Gastroesophageal sphincter (tissue), 4 donors: ENCODE results near the gene FARS2. TPM values are rescaled to one million over a fixed set of nuclear protein-coding genes. Genes with fewer than 3 reads are reported as not detected.

ENCODE experiments used
- ATAC-seq: fragments of 150-250 bp; one replicate; pipeline ENCODE4 v1.9.1; 2016; ENCODE audit warnings: mild to moderate bottlenecking, moderate library complexity
- H3K27ac ChIP-seq, 4 donors: fragments of 200-600 bp; sonication (generic) in 3 of 4; 1 replicate in 3 of 4; 2 replicates in 1 of 4; pipeline ENCODE4 v1.5.1; 2016 to 2019
- H3K27me3 ChIP-seq: fragments of 200-600 bp; sonication (generic); one replicate; pipeline ENCODE4 v1.5.1; 2019
- H3K36me3 ChIP-seq, 2 donors: fragments of 200-600 bp; sonication (generic); one replicate each; pipeline ENCODE4 v1.5.1; 2019; ENCODE audit warnings: control low read depth in 1 of 2
- H3K4me1 ChIP-seq, 3 donors: fragments of 200-600 bp; sonication (generic); 1 replicate in 2 of 3; 2 replicates in 1 of 3; pipeline ENCODE4 v1.5.1; 2016 to 2019; ENCODE audit warnings: control low read depth in 2 of 3
- H3K4me3 ChIP-seq, 2 donors: fragments of 200-600 bp; sonication (generic); one replicate each; pipeline ENCODE4 v1.5.1; 2019; ENCODE audit warnings: mild to moderate bottlenecking in 1 of 2, moderate library complexity in 1 of 2
- H3K9me3 ChIP-seq, 3 donors: fragments of 200-600 bp; sonication (generic); one replicate each; pipeline ENCODE4 v1.5.1; 2017 to 2019; ENCODE audit warnings: control low read depth in 2 of 3
- CTCF ChIP-seq, 4 experiments: fragments of 200-600 bp in 2 of 4; fragments of 450-650 bp in 2 of 4; sonication (generic) in 1 of 4; IDR thresholded peaks; one replicate each; pipeline ENCODE4 v1.5.1; 2017 to 2019; ENCODE audit warnings: antibody characterized with exemption in 4 of 4, mild to moderate bottlenecking in 2 of 4, moderate library complexity in 2 of 4
- EP300 ChIP-seq: sonication (generic); formaldehyde crosslinking; IDR thresholded peaks from one replicate; pipeline ENCODE4 v1.6.1; 2017; ENCODE audit warnings: antibody characterized with exemption, mild to moderate bottlenecking
- POLR2A ChIP-seq, 2 donors: fragments of 450-650 bp; IDR thresholded peaks; one replicate each; pipeline ENCODE4 v1.6.1; 2017; ENCODE audit warnings: antibody characterized with exemption in 2 of 2, mild to moderate bottlenecking in 2 of 2, moderate library complexity in 1 of 2
- POLR2AphosphoS5 ChIP-seq: sonication (generic); formaldehyde crosslinking; IDR thresholded peaks from one replicate; pipeline ENCODE4 v1.6.1; 2017; ENCODE audit warnings: antibody characterized with exemption
- WGBS, 2 donors: methylation state at CpG; one replicate each; pipeline ENCODE4 v1.1.5; 2018; ENCODE audit warnings: low coverage in 1 of 2; 5-methylcytosine and 5-hydroxymethylcytosine counted together
- total RNA-seq, 4 donors: library from RNA; depleted of rRNA; stranded (reverse); fragments of >200 nt; gene quantifications; one replicate each; pipeline ENCODE4 v1.1.0, GENCODE V29; 2016

The FARS2 gene
- total RNA-seq, 4 donors from 2014 or later = 9.8 to 16.3 (median 14.4) TPM

- no peak overlapping the region for H3K4me3 ChIP-seq
- TF ChIP-seq POLR2AphosphoS5 (no peak), POLR2A (IDR thresholded peaks at IDR 0.05) (no peak), CTCF (IDR thresholded peaks at IDR 0.05) (no peak), EP300 (no peak)
- H3K27me3 ChIP-seq = no peaks in the 10 kb centered on the region
- H3K27ac ChIP-seq = no peak overlapping the region
- H3K36me3 ChIP-seq = no peaks in the 10 kb centered on the region
- peaks cover 0 to 15% (median 0%) of the 10 kb centered on the region in 3 donors for H3K4me1 ChIP-seq
- H3K9me3 ChIP-seq = no peaks in the 10 kb centered on the region
- no peak for ATAC-seq
Observed at GRCh38 chr6:5307058-5307457, 45.7 kb downstream of the FARS2 start.

- Histone ChIP-seq H3K36me3 (no peaks in the 10 kb centered on the region), H3K27me3 (no peaks in the 10 kb centered on the region), H3K4me3 (no peak overlapping the region), H3K27ac (no peak overlapping the region), H3K9me3 (no peaks in the 10 kb centered on the region), H3K4me1 (peaks cover 0 to 5% (median 0%) of the 10 kb centered on the region in 3 donors)
- WGBS, 2 donors = 77 to 86% methylated on average over 4 of the region's 4 CpGs
- no peak for ATAC-seq
- TF ChIP-seq POLR2AphosphoS5 = no peak
- TF ChIP-seq POLR2A (IDR thresholded peaks at IDR 0.05) = no peak
- TF ChIP-seq CTCF (IDR thresholded peaks at IDR 0.05) = no peak
- TF ChIP-seq EP300 = no peak
Observed at GRCh38 chr6:5308066-5308465, 46.8 kb downstream of the FARS2 start.

GRCh38 chr6:5314191-5314865, 53.0 kb downstream of the FARS2 start:
- 87 to 90% methylated on average over 4 of the region's 4 CpGs for WGBS, 2 donors

GRCh38 chr6:5315881-5316280, 54.6 kb downstream of the FARS2 start:
- Histone ChIP-seq H3K9me3 (no peaks in the 10 kb centered on the region), H3K4me3 (no peak overlapping the region), H3K27ac (no peak overlapping the region), H3K27me3 (no peaks in the 10 kb centered on the region), H3K36me3 (no peaks in the 10 kb centered on the region), H3K4me1 (peaks cover 0 to 23% (median 0%) of the 10 kb centered on the region in 3 donors)
- TF ChIP-seq POLR2AphosphoS5 (no peak), POLR2A (IDR thresholded peaks at IDR 0.05) (no peak), CTCF (IDR thresholded peaks at IDR 0.05) (no peak), EP300 (no peak)
- WGBS, 2 donors = 20 to 43% methylated on average over 4 of the region's 5 CpGs
- ATAC-seq = no peak

More at GRCh38 chr6:5314191-5314865, 53.0 kb downstream of the FARS2 start:
- Histone ChIP-seq H3K4me3 (no peak overlapping the region), H3K36me3 (no peaks in the 10 kb centered on the region), H3K27ac (no peak overlapping the region), H3K9me3 (no peaks in the 10 kb centered on the region), H3K27me3 (no peaks in the 10 kb centered on the region), H3K4me1 (peaks cover 0 to 23% (median 0%) of the 10 kb centered on the region in 3 donors)
- TF ChIP-seq POLR2A (IDR thresholded peaks at IDR 0.05) (no peak), POLR2AphosphoS5 (no peak), EP300 (no peak)
- ATAC-seq = no peak

- Histone ChIP-seq H3K4me1 (peaks cover 0 to 23% (median 0%) of the 10 kb centered on the region in 3 donors), H3K27me3 (no peaks in the 10 kb centered on the region), H3K9me3 (no peaks in the 10 kb centered on the region), H3K4me3 (no peak overlapping the region), H3K27ac (no peak overlapping the region), H3K36me3 (no peaks in the 10 kb centered on the region)
- WGBS, 2 donors = 76 to 89% methylated on average over 4 of the region's 4 CpGs
- ATAC-seq = no peak
- no peak for TF ChIP-seq EP300
- no peak for TF ChIP-seq CTCF (IDR thresholded peaks at IDR 0.05)
- no peak for TF ChIP-seq POLR2A (IDR thresholded peaks at IDR 0.05)
- TF ChIP-seq POLR2AphosphoS5 = no peak
Observed at GRCh38 chr6:5316951-5317350, 55.6 kb downstream of the FARS2 start.
